Measurements from ENCODE around the gene CDH4.

CDH4 gene

DNA sequence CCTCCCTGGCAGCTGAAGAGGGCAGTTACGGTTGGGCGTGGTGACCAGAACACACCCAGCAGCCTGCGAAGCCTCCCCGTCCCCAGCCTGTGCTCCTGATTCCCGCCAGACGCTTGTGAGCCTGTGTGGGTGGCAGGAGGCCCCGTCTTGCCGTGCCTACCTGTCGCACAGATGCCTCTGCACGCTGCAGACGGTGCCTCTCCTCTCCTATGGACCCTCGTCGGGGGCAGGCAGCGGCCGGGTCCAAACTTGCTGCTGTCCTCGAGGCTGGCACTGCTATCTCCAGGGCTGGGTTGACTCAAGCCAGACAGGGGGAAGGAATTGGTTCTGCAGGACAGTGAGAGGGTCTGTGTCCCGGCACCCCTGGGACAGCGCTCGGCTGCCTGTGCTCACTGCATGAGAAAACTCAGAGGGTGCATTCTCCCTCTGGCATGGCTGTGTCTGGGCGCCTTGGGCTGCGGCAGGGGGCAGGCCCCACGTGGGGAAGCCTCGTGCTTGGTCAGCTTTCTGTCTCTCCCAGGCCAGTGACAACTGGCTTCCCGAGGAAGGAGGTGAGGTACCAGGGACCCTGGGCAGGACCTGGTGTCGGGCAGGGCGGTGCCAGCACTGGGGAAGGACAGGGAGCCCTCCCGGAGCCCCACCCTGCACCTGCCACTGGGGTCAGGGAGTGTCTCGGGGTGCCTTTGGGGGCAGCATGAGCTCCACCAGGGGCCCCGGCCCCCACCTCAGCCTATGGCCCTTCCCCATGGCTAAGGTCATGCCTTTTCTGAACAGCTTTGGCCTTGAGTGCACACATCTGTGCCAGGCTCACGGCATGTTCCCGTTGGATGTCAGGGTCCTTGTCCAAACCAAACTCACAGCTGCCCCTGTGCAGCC lies 686.1 kb downstream of the CDH4 start:
- no peak overlapping the region for H3K4me3 ChIP-seq (replicated peaks in 1 of 2; ENCODE audit: low read depth in 2 of 2, low read length in 2 of 2)
- no peak for DNase-seq (ENCODE audit: low read depth in 2 of 2)
- TF ChIP-seq, protein P1, sequence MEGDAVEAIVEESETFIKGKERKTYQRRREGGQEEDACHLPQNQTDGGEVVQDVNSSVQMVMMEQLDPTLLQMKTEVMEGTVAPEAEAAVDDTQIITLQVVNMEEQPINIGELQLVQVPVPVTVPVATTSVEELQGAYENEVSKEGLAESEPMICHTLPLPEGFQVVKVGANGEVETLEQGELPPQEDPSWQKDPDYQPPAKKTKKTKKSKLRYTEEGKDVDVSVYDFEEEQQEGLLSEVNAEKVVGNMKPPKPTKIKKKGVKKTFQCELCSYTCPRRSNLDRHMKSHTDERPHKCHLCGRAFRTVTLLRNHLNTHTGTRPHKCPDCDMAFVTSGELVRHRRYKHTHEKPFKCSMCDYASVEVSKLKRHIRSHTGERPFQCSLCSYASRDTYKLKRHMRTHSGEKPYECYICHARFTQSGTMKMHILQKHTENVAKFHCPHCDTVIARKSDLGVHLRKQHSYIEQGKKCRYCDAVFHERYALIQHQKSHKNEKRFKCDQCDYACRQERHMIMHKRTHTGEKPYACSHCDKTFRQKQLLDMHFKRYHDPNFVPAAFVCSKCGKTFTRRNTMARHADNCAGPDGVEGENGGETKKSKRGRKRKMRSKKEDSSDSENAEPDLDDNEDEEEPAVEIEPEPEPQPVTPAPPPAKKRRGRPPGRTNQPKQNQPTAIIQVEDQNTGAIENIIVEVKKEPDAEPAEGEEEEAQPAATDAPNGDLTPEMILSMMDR (IDR thresholded peaks at IDR 0.05; ENCODE audit: low read depth, low read length) = no peak

DNA sequence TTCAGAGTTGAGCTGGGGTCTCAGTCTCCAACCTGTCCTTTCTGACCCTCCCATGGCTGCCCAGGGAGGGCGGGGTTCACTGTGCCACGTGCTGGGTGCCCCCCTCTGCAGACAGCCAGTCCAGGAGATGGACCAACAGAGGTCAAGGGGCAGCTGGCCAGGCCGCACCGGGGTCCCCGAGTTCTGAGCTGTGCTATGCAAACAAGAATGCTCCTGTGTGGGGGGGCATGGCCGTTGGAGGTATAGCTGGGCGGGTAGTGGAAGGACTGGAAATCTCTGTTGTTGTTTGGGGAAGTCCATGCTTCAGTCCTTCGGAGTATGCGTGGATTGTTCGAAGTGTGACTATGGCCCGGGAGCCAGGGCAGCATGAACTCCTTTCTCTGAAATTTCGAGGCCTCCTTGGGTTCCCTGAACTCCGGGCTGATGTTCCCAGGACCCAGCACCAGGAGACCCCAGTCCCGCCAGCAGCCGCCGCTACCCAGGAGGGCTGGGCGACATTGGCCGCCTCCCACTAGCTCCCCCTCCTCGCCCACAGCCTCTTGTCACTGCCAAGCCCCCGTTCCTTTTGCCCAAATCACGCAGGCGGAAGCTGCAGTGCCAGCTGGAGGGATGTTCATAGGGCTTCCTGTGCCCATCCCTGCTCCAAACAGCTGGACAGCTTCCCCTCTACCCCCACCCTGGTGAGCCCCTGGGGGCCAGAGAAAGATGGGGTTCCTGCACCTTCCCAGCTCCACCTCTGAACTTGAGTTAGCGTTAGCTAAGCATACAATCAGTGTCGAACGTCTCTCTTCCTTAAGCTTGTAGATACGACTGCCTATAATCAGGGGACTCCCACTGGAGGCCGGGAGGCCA lies 687.0 kb downstream of the CDH4 start:
- no peak for DNase-seq (ENCODE audit: low read depth in 2 of 2)
- no peak overlapping the region for H3K4me3 ChIP-seq (replicated peaks in 1 of 2; ENCODE audit: low read depth in 2 of 2, low read length in 2 of 2)
- TF ChIP-seq, protein P1 (IDR thresholded peaks at IDR 0.05; ENCODE audit: low read depth, low read length) = no peak

DNA sequence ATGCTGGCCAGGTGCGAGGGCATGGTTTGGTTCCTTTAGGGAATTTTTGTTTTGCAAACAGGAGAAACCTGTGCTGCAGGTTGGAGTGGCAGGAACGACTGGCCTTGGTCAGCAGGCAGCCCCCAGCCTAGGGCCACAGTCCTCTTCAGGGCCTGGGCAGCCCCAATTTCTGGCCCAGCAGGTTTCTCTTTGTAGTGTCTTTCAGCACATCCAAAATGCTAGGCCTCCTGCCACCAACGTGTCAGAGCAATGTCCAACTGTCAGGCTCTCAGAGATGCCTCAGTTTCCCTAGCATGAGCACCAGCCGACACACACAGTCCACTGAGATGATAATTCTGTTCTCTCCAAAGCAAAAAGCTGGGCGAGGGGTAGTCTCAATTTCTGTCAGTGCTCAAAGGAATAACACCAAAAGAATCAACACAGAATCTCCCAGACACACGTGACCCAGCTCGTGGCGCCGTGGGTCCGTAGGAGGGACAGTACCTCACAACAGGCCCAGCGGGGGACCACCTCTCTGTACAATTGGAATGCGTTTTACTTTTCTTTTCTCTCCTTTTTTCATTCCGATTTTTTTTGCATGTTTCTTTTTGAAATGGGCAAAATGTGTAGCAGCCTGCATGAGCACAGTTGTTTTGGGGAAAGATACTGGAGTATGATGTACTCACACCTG lies 687.8 kb downstream of the CDH4 start:
- DNase-seq (ENCODE audit: low read depth in 2 of 2) = no peak
- no peak overlapping the region for H3K4me3 ChIP-seq (replicated peaks in 1 of 2; ENCODE audit: low read depth in 2 of 2, low read length in 2 of 2)
- TF ChIP-seq, protein P1 (IDR thresholded peaks at IDR 0.05; ENCODE audit: low read depth, low read length) = no peak

DNA sequence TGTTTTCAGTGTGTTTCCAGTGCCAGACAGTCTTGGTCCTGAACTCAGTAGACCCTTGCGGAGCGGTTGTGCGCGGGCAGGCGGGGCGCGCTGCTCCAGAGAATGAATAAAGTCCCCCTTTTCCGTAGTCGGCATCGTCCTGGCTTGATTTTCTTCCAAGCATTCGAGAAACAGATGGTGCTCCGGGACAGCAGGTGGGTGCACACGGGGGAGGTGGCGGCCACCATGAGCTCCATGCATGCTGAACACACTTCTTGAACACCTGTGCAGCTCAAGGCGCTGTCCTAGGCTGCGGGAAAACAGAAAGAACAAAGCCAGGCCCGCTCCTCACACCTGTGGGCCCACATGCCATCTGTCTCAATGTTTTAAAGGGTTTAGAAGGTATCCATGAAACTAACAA lies 688.4 kb downstream of the CDH4 start:
- TF ChIP-seq, protein P1 (IDR thresholded peaks at IDR 0.05; ENCODE audit: low read depth, low read length) = no peak
- no peak overlapping the region for H3K4me3 ChIP-seq (replicated peaks in 1 of 2; ENCODE audit: low read depth in 2 of 2, low read length in 2 of 2)
- no peak for DNase-seq (ENCODE audit: low read depth in 2 of 2)

DNA sequence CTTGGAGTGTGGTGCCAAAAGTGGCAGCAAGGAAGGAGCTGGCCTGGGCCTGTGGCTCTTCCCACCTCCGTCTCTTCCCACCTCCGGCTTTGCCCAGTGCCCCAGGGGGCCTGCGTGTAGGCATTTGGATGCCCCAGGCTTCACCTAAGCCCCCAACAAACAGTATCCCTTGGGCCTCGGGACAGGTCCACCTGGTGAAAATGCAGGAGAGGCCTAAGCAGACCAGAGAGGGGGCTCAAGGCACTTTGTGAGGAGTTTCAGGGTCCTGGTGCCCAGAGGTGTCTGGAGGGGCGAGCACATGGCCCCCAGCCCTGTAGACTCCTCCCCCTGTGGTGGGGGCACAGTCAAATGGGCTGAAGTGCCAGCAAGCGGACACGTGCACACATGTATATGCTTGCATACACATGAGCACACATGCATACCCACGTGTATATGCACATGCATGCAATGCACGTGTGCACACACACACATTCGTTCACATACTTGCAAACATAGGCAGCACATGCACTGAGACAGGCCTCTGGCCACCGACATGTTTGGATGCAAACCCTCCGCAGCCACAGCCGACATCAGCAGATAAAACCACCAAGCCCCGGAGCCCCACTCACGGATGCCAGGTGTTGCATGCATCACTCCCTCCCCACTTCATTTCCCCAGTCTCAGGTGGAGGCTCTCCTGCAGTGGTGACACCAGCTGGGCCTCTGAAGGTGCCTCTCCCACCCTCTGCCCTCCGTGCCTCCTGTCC lies 689.1 kb downstream of the CDH4 start:
- TF ChIP-seq, protein P1 (IDR thresholded peaks at IDR 0.05; ENCODE audit: low read depth, low read length) = no peak
- no peak overlapping the region for H3K4me3 ChIP-seq (replicated peaks in 1 of 2; ENCODE audit: low read depth in 2 of 2, low read length in 2 of 2)

More for the DNA sequence above, 689.1 kb downstream of the CDH4 start:
- DNase-seq (ENCODE audit: low read depth in 2 of 2) = no peak
